GM23338 (cell line): ENCODE results near the gene CTU1. TPM values are rescaled to one million over a fixed set of nuclear protein-coding genes. Genes with fewer than 3 reads are reported as not detected.

Source experiments
- ATAC-seq: fragments of 200-7000 bp; cut with Tn5 transposase; 3 replicates; pipeline ENCODE4 v1.9.1; 2020
- DNase-seq: peaks from one replicate; pipeline ENCODE4 v3.0.0-alpha.2; 2015; ENCODE audit warnings: low spot score
- H2AFZ ChIP-seq: fragments of 200-600 bp; sonication (generic); 2 replicates; pipeline ENCODE4 v1.8.0; 2016; ENCODE audit warnings: antibody characterized with exemption, mild to moderate bottlenecking, moderate library complexity
- H3F3A ChIP-seq: fragments of 200-600 bp; sonication (generic); replicated peaks from 2 replicates; pipeline ENCODE4 v1.8.0; 2017; ENCODE audit warnings: antibody characterized with exemption, mixed run types, low read depth
- H3K27ac ChIP-seq: fragments of 200-600 bp; sonication (generic); 2 replicates; pipeline ENCODE4 v1.6.1; 2016; ENCODE audit warnings: low read depth
- H3K27me3 ChIP-seq: fragments of 200-600 bp; sonication (generic); 2 replicates; pipeline ENCODE4 v1.8.0; 2016; ENCODE audit warnings: mild to moderate bottlenecking, mixed run types, moderate library complexity; ENCODE audit not compliant: insufficient read depth
- H3K36me3 ChIP-seq: fragments of 200-600 bp; sonication (generic); 2 replicates; pipeline ENCODE4 v1.8.0; 2016; ENCODE audit warnings: mild to moderate bottlenecking; ENCODE audit not compliant: insufficient read depth
- H3K4me1 ChIP-seq: fragments of 200-600 bp; sonication (generic); 2 replicates; pipeline ENCODE4 v1.8.0; 2016; ENCODE audit warnings: mild to moderate bottlenecking, moderate library complexity; ENCODE audit not compliant: insufficient read depth
- H3K4me2 ChIP-seq: fragments of 200-600 bp; sonication (generic); 2 replicates; pipeline ENCODE4 v1.7.1; 2017; ENCODE audit warnings: mixed run types
- H3K4me3 ChIP-seq: fragments of 200-600 bp; sonication (generic); 2 replicates; pipeline ENCODE4 v1.6.1; 2016; ENCODE audit warnings: mixed run types
- H3K79me2 ChIP-seq: fragments of 200-600 bp; sonication (generic); replicated peaks from 2 replicates; pipeline ENCODE4 v1.8.0; 2017; ENCODE audit warnings: mild to moderate bottlenecking; ENCODE audit not compliant: insufficient read depth
- H3K9me2 ChIP-seq: fragments of 200-600 bp; sonication (generic); 2 replicates; pipeline ENCODE4 v1.8.0; 2017; ENCODE audit not compliant: insufficient read depth
- H4K20me1 ChIP-seq: fragments of 200-600 bp; sonication (generic); replicated peaks from 2 replicates; pipeline ENCODE4 v1.8.0; 2017; ENCODE audit warnings: mild to moderate bottlenecking; ENCODE audit not compliant: insufficient read depth
- H3K27ac Mint-ChIP-seq: 2 replicates; pipeline ENCODE4 v1.8.0; 2020; ENCODE audit warnings: inconsistent platforms, mild to moderate bottlenecking, moderate library complexity, mixed read lengths
- H3K27me3 Mint-ChIP-seq: 3 replicates; pipeline ENCODE4 v1.8.0; 2022; ENCODE audit warnings: low read depth, mild to moderate bottlenecking, moderate library complexity, mixed read lengths, inconsistent platforms; ENCODE audit not compliant: insufficient read depth, poor library complexity
- H3K36me3 Mint-ChIP-seq: 3 replicates; pipeline ENCODE4 v1.8.0; 2021; ENCODE audit warnings: low read depth, mild to moderate bottlenecking, inconsistent platforms, moderate library complexity, mixed read lengths
- H3K4me1 Mint-ChIP-seq: 3 replicates; pipeline ENCODE4 v1.8.0; 2020; ENCODE audit warnings: mild to moderate bottlenecking, inconsistent platforms, mixed read lengths
- H3K4me3 Mint-ChIP-seq: 3 replicates; pipeline ENCODE4 v1.8.0; 2021; ENCODE audit warnings: moderate library complexity, mild to moderate bottlenecking, inconsistent platforms, mixed read lengths
- H3K9me3 Mint-ChIP-seq: 3 replicates; pipeline ENCODE4 v1.8.0; 2020; ENCODE audit warnings: moderate library complexity, mild to moderate bottlenecking, inconsistent platforms, mixed read lengths
- CREB1 ChIP-seq: fragments of 250-450 bp; sonication (Bioruptor Pico); IDR thresholded peaks from 2 replicates; pipeline ENCODE4 v1.5.0; 2020; ENCODE audit warnings: low read depth, mild to moderate bottlenecking, moderate library complexity
- EZH2phosphoT487 ChIP-seq: fragments of 200-600 bp; sonication (generic); IDR thresholded peaks from one replicate; pipeline ENCODE4 v1.8.1; 2018; ENCODE audit warnings: antibody characterized with exemption; ENCODE audit not compliant: unreplicated experiment
- JUNB ChIP-seq: IDR thresholded peaks from one replicate; pipeline ENCODE4 v1.6.1; 2016; ENCODE audit warnings: antibody characterized with exemption; ENCODE audit not compliant: unreplicated experiment
- POLR2AphosphoS5 ChIP-seq: IDR thresholded peaks from 2 replicates; pipeline ENCODE4 v1.6.1; 2016; ENCODE audit warnings: antibody characterized with exemption, low read depth
- STAT1 ChIP-seq: IDR thresholded peaks from one replicate; pipeline ENCODE4 v1.6.1; 2016; ENCODE audit warnings: antibody characterized with exemption; ENCODE audit not compliant: unreplicated experiment
- ZNF114 ChIP-seq: fragments of 250-450 bp; sonication (Bioruptor Pico); IDR thresholded peaks from 2 replicates; pipeline ENCODE4 v1.5.0; 2020; ENCODE audit warnings: mild to moderate bottlenecking, moderate library complexity
- ZNF331 ChIP-seq: fragments of 250-450 bp; sonication (Bioruptor Pico); IDR thresholded peaks from 2 replicates; pipeline ENCODE4 v1.5.0; 2020; ENCODE audit warnings: low read depth, mild to moderate bottlenecking, moderate library complexity
- long read RNA-seq: library from polyadenylated mRNA; unstranded; transcript quantifications from one replicate; pipeline ENCODE4 v2.0.0, GENCODE V29; 2020; ENCODE audit not compliant: unreplicated experiment
- polyA plus RNA-seq: library from polyadenylated mRNA; unstranded; fragments of >200 nt; fragmentation: Nextera tagmentation; extraction: Ambion mirVana; gene quantifications from 2 replicates; pipeline ENCODE4 v1.2.1, GENCODE V29; 2016
- total RNA-seq: library from RNA; depleted of rRNA; stranded (reverse); fragments of >200 nt; shearing (Covaris generic); gene quantifications from 2 replicates; pipeline ENCODE4 v1.2.3, GENCODE V29; 2014; rRNA removed
- TF ChIP-seq, protein P1 (sequence below), 2 experiments: fragments of 200-600 bp in 1 of 2; sonication (generic) in 1 of 2; conservative IDR thresholded peaks; 2 replicates each; pipeline versions ENCODE4 v1.5.1 to v1.6.1; 2016 to 2017; ENCODE audit warnings: antibody characterized with exemption in 2 of 2, low read depth in 2 of 2, mild to moderate bottlenecking in 2 of 2, moderate library complexity in 1 of 2
- TF ChIP-seq, protein P2 (sequence below): IDR thresholded peaks from 2 replicates; pipeline ENCODE4 v1.6.1; 2016; ENCODE audit warnings: antibody characterized with exemption
- TF ChIP-seq, protein P3 (sequence below): fragments of 250-450 bp; sonication (Bioruptor Pico); IDR thresholded peaks from 2 replicates; pipeline ENCODE4 v1.5.0; 2020; ENCODE audit warnings: mild to moderate bottlenecking, moderate library complexity

CTU1 gene
- total RNA-seq (15.6 and 18.8 TPM in 2 replicates), polyA plus RNA-seq (3.7 and 11.0 TPM in 2 replicates)
- long read RNA-seq, partial matches to known transcripts: 1 of 2 reads
- long read RNA-seq, other reads (novel, unspliced or antisense): 1 of 2 reads

DNA sequence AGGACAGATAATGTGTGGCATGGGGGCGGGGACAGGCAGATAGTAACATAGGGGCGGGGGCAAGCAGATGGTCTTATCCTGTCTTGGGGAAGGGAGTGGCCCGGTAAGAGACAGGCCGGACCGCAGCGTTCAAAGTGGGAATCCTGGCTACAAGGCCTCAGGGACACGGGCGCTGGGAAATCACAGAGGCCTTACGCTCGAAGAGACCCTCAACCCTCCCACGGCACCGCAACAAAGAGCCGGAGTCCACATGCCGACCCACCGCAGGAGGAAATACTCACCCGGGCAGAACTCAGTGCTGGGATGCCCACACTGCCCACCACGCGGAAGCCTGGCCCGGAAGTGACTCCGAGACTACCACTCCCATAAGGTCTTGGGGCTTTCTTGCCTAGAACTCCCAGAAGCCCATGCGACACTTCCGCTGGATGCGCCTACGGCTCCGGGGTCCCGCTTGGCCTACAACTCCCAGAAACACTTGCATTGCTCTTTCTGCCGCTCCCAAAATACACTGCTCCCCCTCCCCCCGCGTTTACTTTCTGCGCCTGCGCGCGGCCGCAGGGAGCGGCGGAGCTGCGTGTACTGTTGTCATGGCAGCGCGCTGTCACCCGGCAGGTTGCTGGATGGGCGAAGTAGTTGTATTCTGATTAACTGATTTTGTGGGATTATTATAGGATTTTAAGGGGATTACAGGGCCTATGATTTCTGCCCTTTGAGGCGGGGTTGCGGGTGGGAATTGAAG lies at the start of gene CTU1:
CTU1 (minus strand) TSS at position 344 of the 739 bp plus-strand sequence. CDS start 3,840 bp downstream, outside the sequence.
- peaks cover 8% of the 10 kb centered on the region; the same call in 1 of the 2 replicates for H3K4me1 ChIP-seq
- H3F3A ChIP-seq: no peaks in the 10 kb centered on the region
- H2AFZ ChIP-seq: peak within 1 kb of the TSS; percentile 88
- no peak within 1 kb of the TSS for H3K27ac ChIP-seq
- no peaks in the 10 kb centered on the region for H3K9me2 ChIP-seq
- peak; percentile 76 for TF ChIP-seq CREB1
- TF ChIP-seq, protein P1, sequence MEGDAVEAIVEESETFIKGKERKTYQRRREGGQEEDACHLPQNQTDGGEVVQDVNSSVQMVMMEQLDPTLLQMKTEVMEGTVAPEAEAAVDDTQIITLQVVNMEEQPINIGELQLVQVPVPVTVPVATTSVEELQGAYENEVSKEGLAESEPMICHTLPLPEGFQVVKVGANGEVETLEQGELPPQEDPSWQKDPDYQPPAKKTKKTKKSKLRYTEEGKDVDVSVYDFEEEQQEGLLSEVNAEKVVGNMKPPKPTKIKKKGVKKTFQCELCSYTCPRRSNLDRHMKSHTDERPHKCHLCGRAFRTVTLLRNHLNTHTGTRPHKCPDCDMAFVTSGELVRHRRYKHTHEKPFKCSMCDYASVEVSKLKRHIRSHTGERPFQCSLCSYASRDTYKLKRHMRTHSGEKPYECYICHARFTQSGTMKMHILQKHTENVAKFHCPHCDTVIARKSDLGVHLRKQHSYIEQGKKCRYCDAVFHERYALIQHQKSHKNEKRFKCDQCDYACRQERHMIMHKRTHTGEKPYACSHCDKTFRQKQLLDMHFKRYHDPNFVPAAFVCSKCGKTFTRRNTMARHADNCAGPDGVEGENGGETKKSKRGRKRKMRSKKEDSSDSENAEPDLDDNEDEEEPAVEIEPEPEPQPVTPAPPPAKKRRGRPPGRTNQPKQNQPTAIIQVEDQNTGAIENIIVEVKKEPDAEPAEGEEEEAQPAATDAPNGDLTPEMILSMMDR (conservative IDR thresholded peaks at IDR 0.05; ENCODE audit: low read depth in 2 of 2): no peak
- TF ChIP-seq STAT1: no peak
- TF ChIP-seq POLR2AphosphoS5: peak; percentile 65
- TF ChIP-seq EZH2phosphoT487: no peak
- TF ChIP-seq ZNF114: no peak
- no peak for TF ChIP-seq JUNB
- no peak for TF ChIP-seq ZNF331 (CRISPR knock-in tag)
- TF ChIP-seq, protein P2, sequence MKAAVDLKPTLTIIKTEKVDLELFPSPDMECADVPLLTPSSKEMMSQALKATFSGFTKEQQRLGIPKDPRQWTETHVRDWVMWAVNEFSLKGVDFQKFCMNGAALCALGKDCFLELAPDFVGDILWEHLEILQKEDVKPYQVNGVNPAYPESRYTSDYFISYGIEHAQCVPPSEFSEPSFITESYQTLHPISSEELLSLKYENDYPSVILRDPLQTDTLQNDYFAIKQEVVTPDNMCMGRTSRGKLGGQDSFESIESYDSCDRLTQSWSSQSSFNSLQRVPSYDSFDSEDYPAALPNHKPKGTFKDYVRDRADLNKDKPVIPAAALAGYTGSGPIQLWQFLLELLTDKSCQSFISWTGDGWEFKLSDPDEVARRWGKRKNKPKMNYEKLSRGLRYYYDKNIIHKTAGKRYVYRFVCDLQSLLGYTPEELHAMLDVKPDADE: peak; percentile 99
- TF ChIP-seq, protein P3, sequence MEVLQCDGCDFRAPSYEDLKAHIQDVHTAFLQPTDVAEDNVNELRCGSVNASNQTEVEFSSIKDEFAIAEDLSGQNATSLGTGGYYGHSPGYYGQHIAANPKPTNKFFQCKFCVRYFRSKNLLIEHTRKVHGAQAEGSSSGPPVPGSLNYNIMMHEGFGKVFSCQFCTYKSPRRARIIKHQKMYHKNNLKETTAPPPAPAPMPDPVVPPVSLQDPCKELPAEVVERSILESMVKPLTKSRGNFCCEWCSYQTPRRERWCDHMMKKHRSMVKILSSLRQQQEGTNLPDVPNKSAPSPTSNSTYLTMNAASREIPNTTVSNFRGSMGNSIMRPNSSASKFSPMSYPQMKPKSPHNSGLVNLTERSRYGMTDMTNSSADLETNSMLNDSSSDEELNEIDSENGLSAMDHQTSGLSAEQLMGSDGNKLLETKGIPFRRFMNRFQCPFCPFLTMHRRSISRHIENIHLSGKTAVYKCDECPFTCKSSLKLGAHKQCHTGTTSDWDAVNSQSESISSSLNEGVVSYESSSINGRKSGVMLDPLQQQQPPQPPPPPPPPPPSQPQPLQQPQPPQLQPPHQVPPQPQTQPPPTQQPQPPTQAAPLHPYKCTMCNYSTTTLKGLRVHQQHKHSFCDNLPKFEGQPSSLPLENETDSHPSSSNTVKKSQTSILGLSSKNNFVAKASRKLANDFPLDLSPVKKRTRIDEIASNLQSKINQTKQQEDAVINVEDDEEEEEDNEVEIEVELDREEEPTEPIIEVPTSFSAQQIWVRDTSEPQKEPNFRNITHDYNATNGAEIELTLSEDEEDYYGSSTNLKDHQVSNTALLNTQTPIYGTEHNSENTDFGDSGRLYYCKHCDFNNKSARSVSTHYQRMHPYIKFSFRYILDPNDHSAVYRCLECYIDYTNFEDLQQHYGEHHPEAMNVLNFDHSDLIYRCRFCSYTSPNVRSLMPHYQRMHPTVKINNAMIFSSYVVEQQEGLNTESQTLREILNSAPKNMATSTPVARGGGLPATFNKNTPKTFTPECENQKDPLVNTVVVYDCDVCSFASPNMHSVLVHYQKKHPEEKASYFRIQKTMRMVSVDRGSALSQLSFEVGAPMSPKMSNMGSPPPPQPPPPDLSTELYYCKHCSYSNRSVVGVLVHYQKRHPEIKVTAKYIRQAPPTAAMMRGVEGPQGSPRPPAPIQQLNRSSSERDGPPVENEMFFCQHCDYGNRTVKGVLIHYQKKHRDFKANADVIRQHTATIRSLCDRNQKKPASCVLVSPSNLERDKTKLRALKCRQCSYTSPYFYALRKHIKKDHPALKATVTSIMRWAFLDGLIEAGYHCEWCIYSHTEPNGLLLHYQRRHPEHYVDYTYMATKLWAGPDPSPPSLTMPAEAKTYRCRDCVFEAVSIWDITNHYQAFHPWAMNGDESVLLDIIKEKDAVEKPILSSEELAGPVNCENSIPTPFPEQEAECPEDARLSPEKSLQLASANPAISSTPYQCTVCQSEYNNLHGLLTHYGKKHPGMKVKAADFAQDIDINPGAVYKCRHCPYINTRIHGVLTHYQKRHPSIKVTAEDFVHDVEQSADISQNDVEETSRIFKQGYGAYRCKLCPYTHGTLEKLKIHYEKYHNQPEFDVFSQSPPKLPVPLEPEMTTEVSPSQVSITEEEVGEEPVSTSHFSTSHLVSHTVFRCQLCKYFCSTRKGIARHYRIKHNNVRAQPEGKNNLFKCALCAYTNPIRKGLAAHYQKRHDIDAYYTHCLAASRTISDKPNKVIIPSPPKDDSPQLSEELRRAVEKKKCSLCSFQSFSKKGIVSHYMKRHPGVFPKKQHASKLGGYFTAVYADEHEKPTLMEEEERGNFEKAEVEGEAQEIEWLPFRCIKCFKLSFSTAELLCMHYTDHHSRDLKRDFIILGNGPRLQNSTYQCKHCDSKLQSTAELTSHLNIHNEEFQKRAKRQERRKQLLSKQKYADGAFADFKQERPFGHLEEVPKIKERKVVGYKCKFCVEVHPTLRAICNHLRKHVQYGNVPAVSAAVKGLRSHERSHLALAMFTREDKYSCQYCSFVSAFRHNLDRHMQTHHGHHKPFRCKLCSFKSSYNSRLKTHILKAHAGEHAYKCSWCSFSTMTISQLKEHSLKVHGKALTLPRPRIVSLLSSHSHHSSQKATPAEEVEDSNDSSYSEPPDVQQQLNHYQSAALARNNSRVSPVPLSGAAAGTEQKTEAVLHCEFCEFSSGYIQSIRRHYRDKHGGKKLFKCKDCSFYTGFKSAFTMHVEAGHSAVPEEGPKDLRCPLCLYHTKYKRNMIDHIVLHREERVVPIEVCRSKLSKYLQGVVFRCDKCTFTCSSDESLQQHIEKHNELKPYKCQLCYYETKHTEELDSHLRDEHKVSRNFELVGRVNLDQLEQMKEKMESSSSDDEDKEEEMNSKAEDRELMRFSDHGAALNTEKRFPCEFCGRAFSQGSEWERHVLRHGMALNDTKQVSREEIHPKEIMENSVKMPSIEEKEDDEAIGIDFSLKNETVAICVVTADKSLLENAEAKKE (CRISPR knock-in tag): no peak
- H3K36me3 Mint-ChIP-seq: peaks cover 9% of the 10 kb centered on the region; the same call in 2 of the 3 replicates
- DNase-seq (peak; percentile 99), ATAC-seq (peak; percentile 96)
- no peaks in the 10 kb centered on the region; the same call in 1 of the 2 replicates for H3K36me3 ChIP-seq
- H3K27ac Mint-ChIP-seq: peak within 1 kb of the TSS; percentile 93
- peak within 1 kb of the TSS; percentile 98 for H3K4me3 Mint-ChIP-seq
- peak within 1 kb of the TSS; percentile 81 for H3K4me3 ChIP-seq
- H3K79me2 ChIP-seq: peaks cover 8% of the 10 kb centered on the region
- peaks cover 5% of the 10 kb centered on the region for H3K4me1 Mint-ChIP-seq
- peak within 1 kb of the TSS; percentile 95 for H3K4me2 ChIP-seq
- no peaks in the 10 kb centered on the region for H3K27me3 ChIP-seq
- no peaks in the 10 kb centered on the region; the same call in 1 of the 2 replicates for H4K20me1 ChIP-seq
- H3K9me3 Mint-ChIP-seq: no peaks in the 10 kb centered on the region; the same call in 2 of the 3 replicates
- H3K27me3 Mint-ChIP-seq: peaks cover 13% of the 10 kb centered on the region
